Uterus (tissue), 2 donors: Measurements from ENCODE around the gene ATP13A5.

ENCODE experiments used
- POLR2A ChIP-seq, 2 donors: fragments of 450-650 bp; IDR thresholded peaks; one replicate each; pipeline ENCODE4 v1.6.1; 2016; ENCODE audit warnings: antibody characterized with exemption in 2 of 2, mild to moderate bottlenecking in 1 of 2, moderate library complexity in 1 of 2
- TF ChIP-seq, protein P1 (sequence below), 4 experiments: fragments of 200-600 bp in 2 of 4; fragments of 450-650 bp in 2 of 4; sonication (generic) in 2 of 4; IDR thresholded peaks; one replicate each; pipeline ENCODE4 v1.5.1; 2016 to 2019; ENCODE audit warnings: antibody characterized with exemption in 4 of 4, mild to moderate bottlenecking in 2 of 4, moderate library complexity in 1 of 4

DNA sequence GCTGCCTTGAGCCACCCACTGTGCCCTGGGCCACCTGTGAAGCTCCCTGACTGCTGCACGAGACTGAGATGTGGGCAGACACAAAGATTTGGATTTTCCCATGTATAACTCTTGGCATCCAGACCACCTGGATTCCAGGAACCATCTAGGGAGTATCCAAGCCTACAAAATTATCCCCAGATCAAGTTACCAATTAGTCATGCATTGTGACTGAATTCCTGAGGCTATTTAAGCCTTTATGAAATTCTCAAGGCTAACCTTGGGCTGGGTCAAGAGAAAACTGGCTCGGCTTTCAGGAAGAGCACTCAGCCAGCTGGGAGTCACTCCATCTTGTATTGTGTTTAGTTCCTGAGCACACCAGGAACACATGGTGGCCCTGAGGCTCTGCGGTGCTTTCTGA is 13.3 kb upstream of the ATP13A5 start:
- TF ChIP-seq, protein P1, sequence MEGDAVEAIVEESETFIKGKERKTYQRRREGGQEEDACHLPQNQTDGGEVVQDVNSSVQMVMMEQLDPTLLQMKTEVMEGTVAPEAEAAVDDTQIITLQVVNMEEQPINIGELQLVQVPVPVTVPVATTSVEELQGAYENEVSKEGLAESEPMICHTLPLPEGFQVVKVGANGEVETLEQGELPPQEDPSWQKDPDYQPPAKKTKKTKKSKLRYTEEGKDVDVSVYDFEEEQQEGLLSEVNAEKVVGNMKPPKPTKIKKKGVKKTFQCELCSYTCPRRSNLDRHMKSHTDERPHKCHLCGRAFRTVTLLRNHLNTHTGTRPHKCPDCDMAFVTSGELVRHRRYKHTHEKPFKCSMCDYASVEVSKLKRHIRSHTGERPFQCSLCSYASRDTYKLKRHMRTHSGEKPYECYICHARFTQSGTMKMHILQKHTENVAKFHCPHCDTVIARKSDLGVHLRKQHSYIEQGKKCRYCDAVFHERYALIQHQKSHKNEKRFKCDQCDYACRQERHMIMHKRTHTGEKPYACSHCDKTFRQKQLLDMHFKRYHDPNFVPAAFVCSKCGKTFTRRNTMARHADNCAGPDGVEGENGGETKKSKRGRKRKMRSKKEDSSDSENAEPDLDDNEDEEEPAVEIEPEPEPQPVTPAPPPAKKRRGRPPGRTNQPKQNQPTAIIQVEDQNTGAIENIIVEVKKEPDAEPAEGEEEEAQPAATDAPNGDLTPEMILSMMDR (IDR thresholded peaks at IDR 0.05) = no peak
- no peak for TF ChIP-seq POLR2A (IDR thresholded peaks at IDR 0.05)
